GM19452 (cell line): ENCODE results near the gene HTN1.
A peak's percentile ranks its signal among the peaks of the same experiment; 100 is the strongest.
"Not testable (repeated sequence)": the region's sequence is repeated elsewhere in the genome, so short reads cannot be mapped to it uniquely, and the experiment has no call there.

Experiments used
- ATAC-seq: cut with Tn5 transposase; IDR thresholded peaks from one replicate; pipeline ENCODE4 v1.9.1; 2021; ENCODE audit not compliant: unreplicated experiment

Gene HTN1

DNA sequence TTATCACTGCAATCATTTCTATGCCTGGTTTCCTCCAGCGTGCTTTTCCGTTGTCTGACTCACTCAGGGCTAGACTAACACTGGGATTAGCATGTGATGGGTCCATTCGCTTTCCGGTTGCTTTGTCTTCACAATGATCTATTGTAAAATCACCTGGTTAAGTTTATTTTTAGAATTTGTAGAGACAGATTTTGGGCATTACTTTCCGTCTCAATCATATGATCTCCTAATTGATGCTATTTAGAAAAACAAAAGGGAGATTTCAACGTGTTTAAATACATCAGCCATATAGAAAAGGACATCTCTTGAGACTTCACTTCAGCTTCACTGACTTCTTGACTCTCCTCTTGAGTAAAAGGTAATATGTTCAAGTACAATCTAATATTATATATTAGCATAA is at the start of gene HTN1:
HTN1 (plus strand) TSS at position 301 of the 400 bp plus-strand sequence. CDS start 2,639 bp downstream, outside the sequence.
- ATAC-seq: not testable (repeated sequence)

DNA sequence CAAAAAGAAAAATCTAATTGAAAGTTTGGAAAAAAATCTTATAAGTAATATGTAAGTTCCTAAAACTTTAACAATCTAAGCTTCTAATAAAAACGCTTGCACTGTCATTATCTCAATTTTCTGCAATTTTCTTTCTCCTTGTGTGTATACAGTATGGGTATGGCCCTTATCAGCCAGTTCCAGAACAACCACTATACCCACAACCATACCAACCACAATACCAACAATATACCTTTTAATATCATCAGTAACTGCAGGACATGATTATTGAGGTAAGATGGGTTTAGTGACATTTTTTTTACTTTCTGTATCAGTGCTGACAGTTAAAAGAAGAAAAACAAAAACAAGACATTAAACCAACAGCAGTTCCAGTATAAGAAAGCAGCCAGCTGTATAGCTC is 49.5 kb upstream of the HTN1 start:
- no peak for ATAC-seq

DNA sequence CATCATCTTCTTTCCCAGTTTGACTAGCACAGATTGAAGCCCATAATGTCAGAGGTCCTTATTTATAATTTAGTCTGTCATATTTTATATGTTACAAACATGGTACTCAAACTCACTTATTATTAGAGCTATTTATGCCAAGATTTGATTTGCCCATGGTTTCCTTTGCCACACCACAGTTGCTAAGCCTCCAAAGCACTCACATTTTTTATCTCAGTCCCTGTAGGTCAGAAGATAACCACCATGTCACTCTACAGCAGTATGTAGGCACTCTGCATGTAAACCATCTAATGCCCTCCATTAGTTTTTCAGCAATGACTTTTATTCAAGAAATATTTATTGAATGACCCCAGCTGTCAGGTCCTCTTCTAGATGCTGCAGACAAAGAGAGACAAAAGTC is 47.7 kb upstream of the HTN1 start:
- ATAC-seq: no peak

DNA sequence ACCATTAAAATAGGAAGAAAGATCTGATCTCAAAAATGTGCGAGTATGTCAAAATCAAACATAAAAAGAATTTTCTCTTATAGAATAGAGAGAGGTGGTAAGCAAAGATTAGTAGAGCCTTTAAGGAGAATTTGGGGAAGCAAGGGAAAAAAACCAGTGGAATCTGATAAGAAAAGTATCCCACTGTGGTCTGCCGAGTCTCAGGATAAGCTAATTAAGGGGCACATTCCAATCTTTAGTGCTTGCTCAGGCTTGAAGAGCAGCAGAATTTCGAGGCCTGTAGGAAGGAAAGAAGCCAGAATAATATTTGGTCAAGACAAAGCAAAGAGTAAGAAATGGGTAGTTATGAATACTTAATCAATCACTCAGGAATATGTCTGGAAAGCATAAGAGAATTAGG is 41.5 kb upstream of the HTN1 start:
- no peak for ATAC-seq

DNA sequence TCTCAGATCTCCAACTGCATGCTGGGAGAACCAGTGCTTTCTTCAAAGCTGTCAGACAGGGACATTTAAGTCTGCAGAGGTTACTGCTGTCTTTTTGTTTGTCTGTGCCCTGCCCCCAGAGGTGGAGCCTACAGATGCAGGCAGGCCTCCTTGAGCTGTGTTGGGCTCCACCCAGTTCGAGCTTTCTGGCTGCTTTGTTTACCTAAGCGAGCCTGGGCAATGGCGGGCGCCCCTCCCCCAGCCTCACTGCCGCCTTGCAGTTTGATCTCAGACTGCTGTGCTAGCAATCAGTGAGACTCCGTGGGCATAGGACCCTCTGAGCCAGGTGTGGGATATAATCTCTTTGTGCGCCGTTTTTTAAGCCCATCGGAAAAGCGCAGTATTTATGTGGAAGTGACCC is 31.2 kb upstream of the HTN1 start:
- ATAC-seq: not testable (repeated sequence)

DNA sequence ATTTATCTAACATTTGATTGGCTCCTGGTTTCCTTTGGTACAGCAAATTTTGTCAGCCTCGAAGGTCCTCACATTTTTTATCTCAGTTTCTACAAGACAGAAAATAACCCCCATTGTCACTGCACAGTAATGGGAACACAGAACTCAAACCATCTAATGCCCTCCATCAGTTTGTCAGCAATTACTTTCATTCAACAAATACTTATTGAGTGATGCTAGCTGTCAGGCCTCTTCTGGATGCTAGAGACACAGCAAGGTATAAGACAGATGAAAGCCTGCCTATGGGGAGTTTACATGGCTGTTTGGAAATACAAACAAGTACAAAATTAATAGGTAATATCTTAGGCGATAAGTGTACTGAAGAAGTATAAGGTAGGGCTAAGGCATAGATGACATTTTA is 27.0 kb upstream of the HTN1 start:
- no peak for ATAC-seq

DNA sequence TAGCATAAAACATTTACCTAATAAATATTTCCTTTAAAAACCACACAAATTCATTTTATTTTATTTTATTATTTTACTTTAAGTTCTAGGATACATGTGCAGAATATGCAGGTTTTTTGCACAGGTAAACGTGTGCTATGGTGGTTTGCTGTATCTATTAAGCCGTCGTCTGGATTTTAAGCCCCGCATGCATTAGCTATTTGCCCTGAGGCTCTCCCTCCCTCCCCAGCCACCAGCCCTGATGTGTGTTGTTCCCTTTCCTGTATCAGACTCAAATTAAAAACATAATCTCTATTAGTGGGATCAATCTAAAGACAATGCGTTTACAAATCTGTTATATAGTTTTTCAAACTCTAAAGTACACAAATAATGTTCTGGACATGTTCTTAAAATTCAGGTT is 23.2 kb upstream of the HTN1 start:
- ATAC-seq: no peak

DNA sequence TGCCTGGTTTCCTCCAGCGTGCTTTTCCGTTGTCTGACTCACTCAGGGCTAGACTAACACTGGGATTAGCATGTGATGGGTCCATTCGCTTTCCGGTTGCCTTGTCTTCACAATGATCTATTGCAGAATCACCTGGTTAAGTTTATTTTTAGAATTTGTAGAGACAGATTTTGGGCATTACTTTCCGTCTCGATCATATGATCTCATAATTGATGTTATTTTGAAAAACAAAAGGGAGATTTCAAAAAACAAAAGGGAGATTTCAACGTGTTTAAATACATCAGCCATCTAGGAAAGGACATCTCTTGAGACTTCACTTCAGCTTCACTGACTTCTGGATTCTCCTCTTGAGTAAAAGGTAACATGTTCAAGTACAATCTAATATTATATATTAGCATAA is 22.1 kb upstream of the HTN1 start, which contains the start of gene HTN3:
HTN3 (plus strand) TSS at position 301 of the 400 bp plus-strand sequence. CDS start 2,282 bp downstream, outside the sequence.
- ATAC-seq: not testable (repeated sequence)

DNA sequence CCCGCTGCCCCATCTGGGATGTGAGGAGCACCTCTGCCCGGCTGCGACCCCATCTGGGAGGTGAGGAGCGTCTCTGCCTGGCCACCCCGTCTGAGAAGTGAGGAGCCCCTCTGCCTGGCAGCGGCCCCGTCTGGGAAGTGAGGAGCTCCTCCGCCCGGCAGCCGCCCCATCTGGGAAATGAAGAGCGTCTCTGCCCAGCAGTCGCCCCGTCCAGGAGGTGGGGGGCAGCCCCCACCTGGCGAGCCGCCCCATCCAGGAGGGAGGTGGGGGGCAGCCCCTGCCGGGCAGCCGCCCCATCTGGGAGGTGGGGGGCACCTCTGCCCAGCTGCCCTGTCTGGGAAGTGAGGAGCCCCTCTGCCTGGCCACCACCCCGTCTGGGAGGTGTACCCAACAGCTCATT is 12.7 kb upstream of the HTN1 start:
- not testable (repeated sequence) for ATAC-seq

DNA sequence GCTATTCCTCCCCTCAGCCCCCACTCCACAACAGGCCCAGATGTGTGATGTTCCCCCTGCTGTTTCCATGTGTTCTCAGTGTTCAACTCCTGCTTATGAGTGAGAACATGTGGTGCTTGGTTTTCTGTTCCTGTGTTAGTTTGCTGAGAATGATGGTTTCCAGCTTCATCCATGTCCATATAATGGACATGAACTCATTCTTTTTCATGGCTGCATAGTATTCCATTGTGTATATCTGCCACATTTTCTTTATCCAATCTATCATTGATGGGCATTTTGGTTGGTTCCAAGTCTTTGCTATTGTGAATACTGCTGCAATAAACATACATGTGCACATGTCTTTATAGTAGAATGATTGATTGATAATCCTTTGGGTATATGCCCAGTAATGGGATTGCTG is 10.3 kb upstream of the HTN1 start:
- not testable (repeated sequence) for ATAC-seq

DNA sequence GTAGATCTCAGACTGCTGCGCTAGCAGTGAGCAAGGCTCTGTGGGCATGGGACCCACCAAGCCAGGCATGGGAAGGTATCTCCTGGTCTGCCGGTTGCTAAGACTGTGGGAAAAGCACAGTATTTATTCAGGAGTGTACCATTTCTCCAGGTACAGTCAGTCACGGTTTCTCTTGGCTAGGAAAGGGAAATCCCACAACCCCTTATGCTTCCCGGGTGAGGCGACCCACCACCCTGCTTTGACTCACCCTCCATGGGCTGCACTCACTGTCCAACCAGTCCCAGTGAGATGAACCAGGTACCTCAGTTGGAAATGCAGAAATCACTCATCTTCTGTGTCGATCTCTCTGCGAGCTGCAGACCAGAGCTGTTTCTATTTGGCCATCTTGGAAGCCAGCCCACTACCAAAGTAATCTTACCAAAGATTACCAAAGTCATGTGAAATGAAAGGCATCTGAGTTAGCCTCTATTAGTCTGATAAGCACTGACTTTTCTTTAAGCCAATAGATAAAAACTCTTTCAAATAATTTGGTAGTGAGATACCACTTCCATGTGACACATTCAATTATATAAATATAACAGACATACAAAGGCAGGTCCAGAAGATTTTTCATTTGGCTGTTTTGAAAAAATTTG is 8.5 kb upstream of the HTN1 start:
- no peak for ATAC-seq

DNA sequence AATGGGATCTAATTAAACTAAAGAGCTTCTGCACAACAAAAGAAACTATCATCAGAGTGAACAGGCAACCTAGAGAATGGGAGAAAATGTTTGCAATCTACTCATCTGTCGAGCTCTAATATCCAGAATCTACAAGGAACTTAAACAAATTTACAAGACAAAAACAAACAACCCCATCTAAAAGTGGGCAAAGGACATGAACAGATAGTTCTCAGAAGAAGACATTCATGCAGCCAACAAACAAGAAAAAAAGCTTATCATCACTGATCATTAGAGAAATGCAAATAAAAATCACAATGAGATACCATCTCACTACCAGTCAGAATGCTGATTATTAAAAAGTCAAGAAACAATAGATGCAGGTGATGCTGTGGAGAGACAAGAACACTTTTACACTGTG is 6.3 kb downstream of the HTN1 start:
- ATAC-seq: not testable (repeated sequence)

DNA sequence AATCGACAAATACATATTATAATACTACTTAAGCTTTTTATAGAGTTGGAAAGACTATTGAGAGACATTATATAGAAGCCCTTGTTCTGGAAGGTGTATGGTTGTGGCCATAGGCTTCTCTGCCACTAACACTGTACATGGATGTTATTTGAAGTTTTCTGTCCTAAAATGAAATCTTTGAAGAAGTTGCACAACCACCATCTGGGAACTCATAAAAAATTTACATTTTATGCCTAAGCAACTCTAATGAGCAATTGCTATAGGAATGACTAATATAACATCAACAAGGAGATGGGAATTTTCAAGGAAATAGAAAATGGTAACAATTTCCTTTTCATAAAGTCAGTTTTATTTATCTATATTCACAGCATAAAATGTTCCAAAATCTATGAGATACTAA is 7.4 kb downstream of the HTN1 start:
- ATAC-seq: no peak

DNA sequence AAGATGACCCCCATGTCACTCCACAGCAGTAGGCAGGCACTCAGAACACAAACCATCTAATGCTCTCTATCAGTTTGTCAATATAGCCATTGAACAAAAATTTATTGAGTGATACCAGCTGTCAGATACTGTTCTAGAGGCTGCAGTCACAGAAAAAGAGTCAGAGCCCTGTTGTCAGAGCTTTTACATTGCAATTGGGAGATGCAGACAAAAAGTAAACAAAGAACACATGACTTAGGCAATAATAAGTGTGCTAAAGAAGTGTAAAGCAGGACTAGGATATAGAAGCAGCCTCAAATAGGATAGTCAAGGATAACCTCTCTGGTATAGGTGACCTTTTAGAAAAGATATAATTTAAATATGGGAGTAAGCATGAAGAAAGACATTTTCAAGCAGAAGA is 8.9 kb downstream of the HTN1 start:
- ATAC-seq: no peak

DNA sequence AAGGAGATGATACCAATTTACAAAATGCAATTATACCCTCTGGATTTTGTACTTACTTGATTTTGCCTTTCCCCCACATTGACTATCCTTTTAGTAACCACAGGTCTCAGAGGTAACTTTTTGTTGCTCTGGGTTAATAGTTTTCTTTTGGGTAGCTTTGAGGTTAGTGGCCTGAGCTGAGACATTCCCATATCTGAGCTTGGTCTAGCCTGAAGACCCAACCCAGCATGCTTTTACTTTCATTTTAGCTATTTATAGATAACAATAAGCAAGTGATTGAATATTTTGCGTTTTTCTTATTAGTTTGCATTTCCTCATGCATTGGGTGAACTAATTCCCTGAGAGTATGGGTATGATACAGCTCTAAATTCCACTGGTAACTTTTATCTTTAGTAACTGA is 11.8 kb downstream of the HTN1 start:
- peak; percentile 94 for ATAC-seq

DNA sequence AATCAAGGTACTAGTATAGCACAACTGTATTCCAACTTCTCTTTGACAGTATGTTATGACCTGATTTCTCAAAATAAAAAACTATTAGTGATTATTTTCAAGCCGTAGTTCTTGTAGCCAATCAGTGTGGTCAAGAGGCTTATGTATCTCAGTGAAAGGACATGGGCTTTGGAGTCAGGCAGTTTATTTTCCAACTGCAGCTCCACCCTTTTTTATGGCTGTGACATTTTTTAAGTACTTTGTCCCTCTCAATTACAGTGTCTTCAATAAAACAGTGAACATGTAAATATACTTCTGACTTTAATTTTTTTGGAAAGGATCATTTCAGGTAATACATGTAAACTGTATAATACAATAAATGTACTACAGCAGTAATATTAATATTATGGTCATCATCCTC is 30.0 kb downstream of the HTN1 start:
- ATAC-seq: no peak

DNA sequence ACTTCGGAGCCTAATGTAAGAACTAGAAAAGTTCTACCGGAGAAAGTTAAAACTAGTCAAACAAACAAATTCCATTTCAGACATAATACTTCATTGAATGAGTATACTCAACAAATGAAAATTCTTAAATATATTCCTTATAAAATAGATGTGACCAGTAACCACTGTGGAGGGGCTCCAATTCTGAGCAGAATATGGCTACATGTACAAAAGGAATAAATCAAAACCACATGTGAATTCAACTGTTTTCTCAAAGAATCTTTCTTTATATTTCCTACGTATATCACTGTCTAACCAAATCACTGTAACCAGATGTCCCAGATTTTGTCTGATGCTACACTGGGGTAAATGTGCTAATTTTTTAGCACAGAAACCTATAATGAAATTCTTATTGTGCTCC is 49.0 kb downstream of the HTN1 start:
- no peak for ATAC-seq
